GM19372 (cell line): Measurements from ENCODE around the gene HES5.
"Not testable (repeated sequence)": the region's sequence is repeated elsewhere in the genome, so short reads cannot be mapped to it uniquely, and the experiment has no call there.

Source experiments
- ATAC-seq: cut with Tn5 transposase; IDR thresholded peaks from one replicate; pipeline ENCODE4 v1.9.1; 2021; ENCODE audit warnings: mild to moderate bottlenecking, low read depth, moderate library complexity; ENCODE audit not compliant: unreplicated experiment

Gene HES5

GRCh38 chr1:2561898-2562895 lies 32.1 kb upstream of the HES5 start:
- ATAC-seq: no peak

GRCh38 chr1:2561446-2561845 lies 31.4 kb upstream of the HES5 start:
- ATAC-seq: no peak

GRCh38 chr1:2560299-2561073 lies 30.4 kb upstream of the HES5 start:
- ATAC-seq: no peak

- ATAC-seq: no peak
Observed at GRCh38 chr1:2559509-2560298, 29.6 kb upstream of the HES5 start.

- no peak for ATAC-seq
Observed at GRCh38 chr1:2558861-2559260, 28.8 kb upstream of the HES5 start.

GRCh38 chr1:2558420-2558819 lies 28.4 kb upstream of the HES5 start:
- no peak for ATAC-seq

GRCh38 chr1:2557482-2558400 lies 27.7 kb upstream of the HES5 start:
- no peak for ATAC-seq

- peak; percentile 27 for ATAC-seq
Observed at GRCh38 chr1:2556678-2557481, 26.8 kb upstream of the HES5 start.

GRCh38 chr1:2556277-2556677 lies 26.2 kb upstream of the HES5 start, which contains the start of gene TNFRSF14:
TSS of gene TNFRSF14 (plus strand) at chr1:2556371. CDS start at chr1:2556665, 294 bp downstream.
- ATAC-seq: peak; percentile 39

- peak; percentile 34 for ATAC-seq
Observed at GRCh38 chr1:2555634-2556276, 25.7 kb upstream of the HES5 start.

GRCh38 chr1:2554621-2555387 lies 24.7 kb upstream of the HES5 start:
- ATAC-seq: no peak

GRCh38 chr1:2553871-2554620 lies 24.0 kb upstream of the HES5 start:
- no peak for ATAC-seq

GRCh38 chr1:2553076-2553475 lies 23.0 kb upstream of the HES5 start:
- not testable (repeated sequence) for ATAC-seq

- no peak for ATAC-seq
Observed at GRCh38 chr1:2552189-2552588, 22.1 kb upstream of the HES5 start.

GRCh38 chr1:2551544-2551943 lies 21.5 kb upstream of the HES5 start:
- ATAC-seq: not testable (repeated sequence)

GRCh38 chr1:2550309-2550861 lies 20.3 kb upstream of the HES5 start:
- not testable (repeated sequence) for ATAC-seq
